Liver (tissue), 3 donors: Measurements from ENCODE around the gene PPP3CB.

Experiments used
- EGR1 ChIP-seq, 2 donors: IDR thresholded peaks; 2 replicates each; pipeline ENCODE4 v1.6.1; 2016 to 2018; ENCODE audit warnings: antibody characterized with exemption in 2 of 2, low read depth in 2 of 2
- FOXA2 ChIP-seq: IDR thresholded peaks from 2 replicates; pipeline ENCODE4 v1.6.1; 2016; ENCODE audit warnings: antibody characterized with exemption
- GABPA ChIP-seq, 2 donors: IDR thresholded peaks in 1 of 2; conservative IDR thresholded peaks in 1 of 2; 2 replicates each; pipeline ENCODE4 v1.6.1; 2016; ENCODE audit warnings: antibody characterized with exemption in 2 of 2, mild to moderate bottlenecking in 1 of 2, moderate library complexity in 1 of 2
- JUND ChIP-seq, 2 donors: IDR thresholded peaks; 2 replicates each; pipeline ENCODE4 v1.6.1; 2016; ENCODE audit warnings: antibody characterized with exemption in 2 of 2
- MAX ChIP-seq: IDR thresholded peaks from 2 replicates; pipeline ENCODE4 v1.6.1; 2016; ENCODE audit warnings: antibody characterized with exemption
- REST ChIP-seq: IDR thresholded peaks from 2 replicates; pipeline ENCODE4 v1.6.1; 2016; ENCODE audit warnings: antibody characterized with exemption, mild to moderate bottlenecking
- RXRA ChIP-seq, 2 donors: IDR thresholded peaks; 2 replicates each; pipeline ENCODE4 v1.6.1; 2017 to 2018; ENCODE audit warnings: antibody characterized with exemption in 2 of 2, mild to moderate bottlenecking in 1 of 2
- YY1 ChIP-seq: IDR thresholded peaks from 2 replicates; pipeline ENCODE4 v1.6.1; 2016; ENCODE audit warnings: antibody characterized with exemption, mild to moderate bottlenecking
- TF ChIP-seq, protein P1 (sequence below): fragments of 150-350 bp; IDR thresholded peaks from 2 replicates; pipeline ENCODE4 v1.5.1; 2017; ENCODE audit warnings: improper control_type of control experiment, low read depth, low read length; ENCODE audit not compliant: missing input control
- donor health status: healthy.
- donor health status: healthy.

DNA sequence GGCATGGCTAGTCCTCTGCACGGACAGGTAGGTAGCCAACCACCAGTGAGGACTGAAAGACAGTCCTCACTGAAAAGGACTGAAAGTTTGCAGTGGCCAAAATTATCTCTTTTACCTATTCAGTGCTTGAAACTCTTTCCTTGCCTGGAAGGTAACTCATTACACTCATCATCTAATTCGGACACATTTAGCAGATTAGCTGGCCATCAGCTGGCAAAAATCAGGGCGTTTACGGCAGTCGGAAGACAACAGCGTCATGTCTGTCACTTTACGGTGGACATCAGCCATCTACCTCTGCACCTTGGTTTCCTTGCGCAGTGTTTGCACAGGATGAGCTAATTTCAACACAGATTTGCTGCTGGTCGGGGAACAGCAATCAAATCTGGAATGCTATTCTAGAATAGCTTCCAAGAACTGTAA, 82.7 kb downstream of the PPP3CB start:
- no peak for TF ChIP-seq REST
- TF ChIP-seq, protein P1, sequence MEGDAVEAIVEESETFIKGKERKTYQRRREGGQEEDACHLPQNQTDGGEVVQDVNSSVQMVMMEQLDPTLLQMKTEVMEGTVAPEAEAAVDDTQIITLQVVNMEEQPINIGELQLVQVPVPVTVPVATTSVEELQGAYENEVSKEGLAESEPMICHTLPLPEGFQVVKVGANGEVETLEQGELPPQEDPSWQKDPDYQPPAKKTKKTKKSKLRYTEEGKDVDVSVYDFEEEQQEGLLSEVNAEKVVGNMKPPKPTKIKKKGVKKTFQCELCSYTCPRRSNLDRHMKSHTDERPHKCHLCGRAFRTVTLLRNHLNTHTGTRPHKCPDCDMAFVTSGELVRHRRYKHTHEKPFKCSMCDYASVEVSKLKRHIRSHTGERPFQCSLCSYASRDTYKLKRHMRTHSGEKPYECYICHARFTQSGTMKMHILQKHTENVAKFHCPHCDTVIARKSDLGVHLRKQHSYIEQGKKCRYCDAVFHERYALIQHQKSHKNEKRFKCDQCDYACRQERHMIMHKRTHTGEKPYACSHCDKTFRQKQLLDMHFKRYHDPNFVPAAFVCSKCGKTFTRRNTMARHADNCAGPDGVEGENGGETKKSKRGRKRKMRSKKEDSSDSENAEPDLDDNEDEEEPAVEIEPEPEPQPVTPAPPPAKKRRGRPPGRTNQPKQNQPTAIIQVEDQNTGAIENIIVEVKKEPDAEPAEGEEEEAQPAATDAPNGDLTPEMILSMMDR = no peak
- peak; percentile 42 for TF ChIP-seq FOXA2
- peak in 1 of 2 donors; percentile 34 for TF ChIP-seq JUND (IDR thresholded peaks at IDR 0.05)
- no peak for TF ChIP-seq MAX
- peak in 1 of 2 donors; percentile 20 for TF ChIP-seq EGR1 (IDR thresholded peaks at IDR 0.05; ENCODE audit: low read depth in 2 of 2)
- peak; percentile 51 to 53 for TF ChIP-seq RXRA (IDR thresholded peaks at IDR 0.05)
- peak; percentile 44 for TF ChIP-seq YY1
- peak in 1 of 2 donors; percentile 11 for TF ChIP-seq GABPA (IDR thresholded peaks at IDR 0.05 in 1 of 2, conservative IDR thresholded peaks at IDR 0.05 in 1 of 2)
